ENCODE results near the gene JMJD1C.

- no peak for TF ChIP-seq CTCF (conservative IDR thresholded peaks at IDR 0.05; ENCODE audit: low read length)
- TF ChIP-seq EZH2phosphoT487 (IDR thresholded peaks at IDR 0.05; ENCODE audit: borderline replicate concordance) = no peak
These were observed 9.2 kb downstream of the JMJD1C start for GRCh38 chr10:63456437-63457210.

All from Loucy (cell line).